HepG2 (cell line): Measurements from ENCODE around the gene EZH1. TPM values are rescaled to one million over a fixed set of nuclear protein-coding genes. Genes with fewer than 3 reads are reported as not detected.

Experiments
- IKZF1 ChIP-seq: fragments of 450-650 bp; IDR thresholded peaks from 2 replicates; pipeline ENCODE4 v1.7.1; 2016
- KLF6 ChIP-seq: IDR thresholded peaks from 2 replicates; pipeline ENCODE4 v1.8.0; 2016; ENCODE audit warnings: missing biosample characterization, missing genetic modification reagents
- MAZ ChIP-seq, 2 experiments: sonication (generic) in 1 of 2; formaldehyde crosslinking in 1 of 2; IDR thresholded peaks; 2 replicates each; pipeline versions ENCODE4 v1.5.0 to v1.6.1; 2012 to 2020; ENCODE audit warnings: low read depth in 2 of 2, mild to moderate bottlenecking in 2 of 2, borderline replicate concordance in 1 of 2, improper control_type of control experiment in 1 of 2, low read length in 1 of 2, missing genetic modification reagents in 1 of 2, moderate library complexity in 1 of 2
- MYC ChIP-seq: sonication (generic); formaldehyde crosslinking; IDR thresholded peaks from 2 replicates; pipeline ENCODE4 v1.9.0; 2021; ENCODE audit warnings: missing genetic modification reagents, borderline replicate concordance
- NFE2L1 ChIP-seq: sonication (generic); formaldehyde crosslinking; IDR thresholded peaks from 2 replicates; pipeline ENCODE4 v1.4.0; 2020; ENCODE audit warnings: missing genetic modification reagents, mild to moderate bottlenecking, borderline replicate concordance
- PAF1 ChIP-seq: IDR thresholded peaks from 2 replicates; pipeline ENCODE4 v1.6.1; 2016; ENCODE audit warnings: missing genetic modification reagents, missing compliant biosample characterization
- RBM22 ChIP-seq: fragments of 200-400 bp; formaldehyde crosslinking; optimal IDR thresholded peaks from 2 replicates; pipeline ENCODE3; 2017; ENCODE audit warnings: mild to moderate bottlenecking, low read length, moderate library complexity
- SNAPC5 ChIP-seq: sonication (generic); formaldehyde crosslinking; IDR thresholded peaks from 2 replicates; pipeline ENCODE4 v1.8.1; 2023; ENCODE audit warnings: mild to moderate bottlenecking, missing genetic modification reagents, borderline replicate concordance
- TBP ChIP-seq: sonication (generic); formaldehyde crosslinking; IDR thresholded peaks from 2 replicates; pipeline ENCODE4 v1.5.0; 2020; ENCODE audit warnings: missing genetic modification reagents
- THAP9 ChIP-seq: sonication (generic); formaldehyde crosslinking; IDR thresholded peaks from 2 replicates; pipeline ENCODE4; 2020; ENCODE audit warnings: missing genetic modification reagents, mild to moderate bottlenecking, borderline replicate concordance
- ZKSCAN1 ChIP-seq: fragments of 150-350 bp; IDR thresholded peaks from 2 replicates; pipeline ENCODE4 v1.6.1; 2014; ENCODE audit warnings: low read length
- ZNF101 ChIP-seq: sonication (generic); formaldehyde crosslinking; IDR thresholded peaks from 2 replicates; pipeline ENCODE4 v1.4.0; 2020; ENCODE audit warnings: mild to moderate bottlenecking, low read depth, missing genetic modification reagents, borderline replicate concordance
- ZNF20 ChIP-seq: sonication (generic); formaldehyde crosslinking; IDR thresholded peaks from 2 replicates; pipeline ENCODE4 v1.4.0; 2020; ENCODE audit warnings: mild to moderate bottlenecking, moderate library complexity, missing genetic modification reagents
- ZNF260 ChIP-seq: sonication (generic); formaldehyde crosslinking; IDR thresholded peaks from 2 replicates; pipeline ENCODE4 v1.4.0; 2020; ENCODE audit warnings: missing genetic modification reagents, low read depth, mild to moderate bottlenecking, borderline replicate concordance
- ZNF530 ChIP-seq: sonication (generic); formaldehyde crosslinking; IDR thresholded peaks from 2 replicates; pipeline ENCODE4 v1.5.0; 2020; ENCODE audit warnings: low read depth, mild to moderate bottlenecking, missing genetic modification reagents
- ZNF691 ChIP-seq: sonication (generic); formaldehyde crosslinking; IDR thresholded peaks from 2 replicates; pipeline ENCODE4 v1.4.0; 2020; ENCODE audit warnings: missing genetic modification reagents, low read depth, mild to moderate bottlenecking, borderline replicate concordance
- polyA plus RNA-seq, 8 experiments: library from polyadenylated mRNA; depleted of rRNA in 3 of 8; stranded (reverse) in 7 of 8; unstranded in 1 of 8; fragments of >200 nt; fragmentation: Illumina TruSeq in 4 of 8; extraction: Trizol in 4 of 8; gene quantifications; 2 replicates each; pipeline versions ENCODE4 v1.2.1 to v1.2.3, GENCODE V29; 2011 to 2016; ENCODE audit warnings: low read depth in 4 of 8, missing spikeins in 1 of 8, mixed read lengths in 1 of 8; ENCODE audit not compliant: insufficient read depth in 1 of 8
- total RNA-seq, 5 experiments: library from RNA; depleted of rRNA; stranded (reverse); fragments of >200 nt; fragmentation: Illumina TruSeq; extraction: Trizol; gene quantifications; 2 replicates each; pipeline ENCODE4 v1.2.3, GENCODE V29; 2016; ENCODE audit warnings: low read depth in 1 of 5
- TF ChIP-seq, protein P1 (sequence below): sonication (generic); formaldehyde crosslinking; IDR thresholded peaks from 2 replicates; pipeline ENCODE4 v1.8.0; 2022; ENCODE audit warnings: mild to moderate bottlenecking, missing genetic modification reagents, moderate library complexity
- TF ChIP-seq, protein P2 (sequence below): sonication (generic); formaldehyde crosslinking; IDR thresholded peaks from 2 replicates; pipeline ENCODE4 v1.4.0; 2020; ENCODE audit warnings: missing genetic modification reagents

The EZH1 gene
- total and polyA plus RNA-seq, 2 of the 13 experiments (the other 11 are each of a cell fraction or from before 2014, with no cell fraction given): 11.6 to 24.0 TPM

DNA sequence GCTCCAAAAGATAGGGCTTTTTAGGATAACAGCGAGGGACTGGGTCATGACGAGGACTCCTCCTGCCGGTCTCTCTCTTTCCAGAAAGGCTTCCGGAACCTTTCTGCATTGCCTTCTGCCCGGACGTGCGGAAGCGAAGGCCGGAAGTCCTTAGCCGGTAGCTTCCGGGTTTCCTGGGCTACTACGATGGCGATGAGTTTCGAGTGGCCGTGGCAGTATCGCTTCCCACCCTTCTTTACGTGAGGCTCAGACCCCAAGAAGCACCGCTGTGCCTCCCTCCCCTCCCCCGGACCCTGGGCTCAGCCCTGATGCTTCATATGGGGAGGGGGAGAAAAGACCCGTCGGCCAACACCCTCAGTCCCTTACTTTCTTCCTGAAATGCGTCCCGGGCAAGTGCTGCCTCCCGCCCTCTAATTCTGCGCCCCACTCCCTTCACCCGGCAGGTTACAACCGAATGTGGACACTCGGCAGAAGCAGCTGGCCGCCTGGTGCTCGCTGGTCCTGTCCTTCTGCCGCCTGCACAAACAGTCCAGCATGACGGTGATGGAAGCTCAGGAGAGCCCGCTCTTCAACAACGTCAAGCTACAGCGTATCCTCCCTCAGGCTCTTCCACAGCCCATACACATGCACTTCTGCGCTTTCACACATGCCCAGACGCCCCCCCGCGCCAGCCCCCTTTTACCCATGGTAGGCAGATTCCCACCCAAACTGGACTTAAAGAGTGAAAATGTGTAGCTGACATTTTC is 28.6 kb upstream of the EZH1 start, which contains the start of gene VPS25 (continued):
- TF ChIP-seq ZNF691 (CRISPR knock-in tag): peak; percentile 86
- TF ChIP-seq ZNF20: no peak
- TF ChIP-seq, protein P1, sequence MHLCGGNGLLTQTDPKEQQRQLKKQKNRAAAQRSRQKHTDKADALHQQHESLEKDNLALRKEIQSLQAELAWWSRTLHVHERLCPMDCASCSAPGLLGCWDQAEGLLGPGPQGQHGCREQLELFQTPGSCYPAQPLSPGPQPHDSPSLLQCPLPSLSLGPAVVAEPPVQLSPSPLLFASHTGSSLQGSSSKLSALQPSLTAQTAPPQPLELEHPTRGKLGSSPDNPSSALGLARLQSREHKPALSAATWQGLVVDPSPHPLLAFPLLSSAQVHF: no peak
- TF ChIP-seq MYC (CRISPR knock-in tag): peak; percentile 76
- TF ChIP-seq MAZ (IDR thresholded peaks at IDR 0.05; ENCODE audit: borderline replicate concordance, low read depth, low read length): no peak
- TF ChIP-seq MAZ (CRISPR knock-in tag; IDR thresholded peaks at IDR 0.05; ENCODE audit: low read depth): peak; percentile 48; the same call in 1 of the 2 replicates
- 0 out of 2 replicates have a peak, but pooled peaks have one; percentile 56 for TF ChIP-seq TBP
- TF ChIP-seq ZNF260 (CRISPR knock-in tag): 0 out of 2 replicates have a peak, but pooled peaks have one; percentile 79
- TF ChIP-seq IKZF1: no peak
- TF ChIP-seq RBM22: peak; percentile 96
- TF ChIP-seq ZNF530: no peak
- TF ChIP-seq, protein P2, sequence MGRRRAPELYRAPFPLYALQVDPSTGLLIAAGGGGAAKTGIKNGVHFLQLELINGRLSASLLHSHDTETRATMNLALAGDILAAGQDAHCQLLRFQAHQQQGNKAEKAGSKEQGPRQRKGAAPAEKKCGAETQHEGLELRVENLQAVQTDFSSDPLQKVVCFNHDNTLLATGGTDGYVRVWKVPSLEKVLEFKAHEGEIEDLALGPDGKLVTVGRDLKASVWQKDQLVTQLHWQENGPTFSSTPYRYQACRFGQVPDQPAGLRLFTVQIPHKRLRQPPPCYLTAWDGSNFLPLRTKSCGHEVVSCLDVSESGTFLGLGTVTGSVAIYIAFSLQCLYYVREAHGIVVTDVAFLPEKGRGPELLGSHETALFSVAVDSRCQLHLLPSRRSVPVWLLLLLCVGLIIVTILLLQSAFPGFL (CRISPR knock-in tag): no peak
- 0 out of 2 replicates have a peak, but pooled peaks have one; percentile 50 for TF ChIP-seq ZNF101 (CRISPR knock-in tag)
- TF ChIP-seq PAF1 (CRISPR knock-in tag): no peak; the same call in 1 of the 2 replicates
- TF ChIP-seq SNAPC5 (CRISPR knock-in tag): peak; percentile 58; the same call in 1 of the 2 replicates
- TF ChIP-seq THAP9 (CRISPR knock-in tag): peak; percentile 96
- peak; percentile 97 for TF ChIP-seq KLF6 (CRISPR knock-in tag)
- TF ChIP-seq NFE2L1 (CRISPR knock-in tag): peak; percentile 84; the same call in 1 of the 2 replicates
- TF ChIP-seq ZKSCAN1: 0 out of 2 replicates have a peak, but pooled peaks have one; percentile 72
